Ovary (tissue), 9 donors: ENCODE results near the gene CCDC149. TPM values are rescaled to one million over a fixed set of nuclear protein-coding genes. Genes with fewer than 3 reads are reported as not detected.

Experiments used
- DNase-seq, 5 donors: peaks; one replicate each; pipeline ENCODE4 v3.0.0-alpha.2; 2019 to 2020
- H3K27ac ChIP-seq, 2 donors: fragments of 200-600 bp; one replicate each; pipeline versions ENCODE4 v1.5.1 to v1.8.0; 2019 to 2022
- H3K27me3 ChIP-seq: fragments of 200-600 bp; one replicate; pipeline ENCODE4 v1.8.0; 2022
- H3K36me3 ChIP-seq: fragments of 200-600 bp; sonication (generic); one replicate; pipeline ENCODE4 v1.5.1; 2019
- H3K4me1 ChIP-seq: one replicate; pipeline ENCODE4 v1.8.1; 2013; ENCODE audit warnings: mild to moderate bottlenecking, moderate library complexity; ENCODE audit not compliant: insufficient read depth
- H3K4me3 ChIP-seq: fragments of 200-600 bp; sonication (generic); one replicate; pipeline ENCODE4 v1.5.1; 2017
- H3K9me3 ChIP-seq, 2 donors: fragments of 200-600 bp in 1 of 2; sonication (generic) in 1 of 2; one replicate each; pipeline versions ENCODE4 v1.5.1 to v1.8.1; 2013 to 2019; ENCODE audit warnings: mild to moderate bottlenecking in 1 of 2, moderate library complexity in 1 of 2
- CTCF ChIP-seq, 3 donors: fragments of 450-650 bp in 2 of 3; fragments of 200-600 bp in 1 of 3; IDR thresholded peaks; one replicate each; pipeline versions ENCODE4 v1.5.1 to v1.8.0; 2016 to 2022; ENCODE audit warnings: antibody characterized with exemption in 3 of 3, mild to moderate bottlenecking in 1 of 3
- EP300 ChIP-seq: sonication (generic); formaldehyde crosslinking; IDR thresholded peaks from one replicate; pipeline ENCODE4 v1.6.1; 2017; ENCODE audit warnings: antibody characterized with exemption
- POLR2A ChIP-seq: fragments of 450-650 bp; IDR thresholded peaks from one replicate; pipeline ENCODE4 v1.6.1; 2017; ENCODE audit warnings: antibody characterized with exemption, mild to moderate bottlenecking, moderate library complexity
- WGBS, 3 donors: extraction: QIAGEN DNeasy Blood & Tissue Kit in 1 of 3; methylation state at CpG; one replicate each; pipeline versions ENCODE4 v1.1.5 to v1.1.7; 2013 to 2017; 5-methylcytosine and 5-hydroxymethylcytosine counted together
- intact Hi-C, 4 donors: fragments of 100-400 bp; cut with DNase I; formaldehyde crosslinking; loops; one replicate each; pipeline versions ENCODE4 v1.11.0 to v1.15.1; 2022 to 2023
- polyA plus RNA-seq, 2 donors: library from polyadenylated mRNA; stranded (reverse); fragments of 200-250 nt in 1 of 2; fragments of 350-450 nt in 1 of 2; fragmentation: Illumina TruSeq in 1 of 2; extraction: RNeasy Lipid Tissue Mini Kit (QIAGEN cat#74804) in 1 of 2; gene quantifications; one replicate each; pipeline ENCODE4 v1.2.3, GENCODE V29; 2013 to 2014
- total RNA-seq, 7 donors: library from RNA; depleted of rRNA in 2 of 7; stranded (reverse); fragments of >200 nt in 2 of 7; fragmentation: NEBNext Ultra II Directional in 3 of 7; extraction: Animal tissue kit (Norgen Biotek cat#: 25700) in 3 of 7; gene quantifications; one replicate each; pipeline versions ENCODE4 v1.1.0 to v1.2.4, GENCODE V29; 2016 to 2023
- donor health status: DM: no; HTN: no; CAD: no; lungs with moderate emphysema.
- donor health status: DM: no; HTN: no; CAD: no.
- donor health status: Bipolar disorder and iron deficiency.
- donor health status: DM: yes; HTN: yes; CAD: no.
- donor health status: DM: no; HTN: no; CAD: no.
- donor health status: DM: yes; HTN: yes; CAD: no.

The CCDC149 gene
- total and polyA plus RNA-seq, 9 donors: 6.2 to 21.7 (median 17.5) TPM

- DNase-seq: no peak
- no peak overlapping the region for H3K4me3 ChIP-seq
- H3K9me3 ChIP-seq: no peaks in the 10 kb centered on the region
- TF ChIP-seq POLR2A (no peak), EP300 (no peak), CTCF (IDR thresholded peaks at IDR 0.05) (no peak)
- intact Hi-C loops: no loop called here
- H3K27me3 ChIP-seq: no peaks in the 10 kb centered on the region
- no peaks in the 10 kb centered on the region for H3K4me1 ChIP-seq
- WGBS, 3 donors: 97 to 99% (median 98%) methylated on average over 8 of the region's 8 CpGs
- no peak overlapping the region for H3K27ac ChIP-seq
- no peaks in the 10 kb centered on the region for H3K36me3 ChIP-seq
These were observed 49.0 kb downstream of the CCDC149 start for GRCh38 chr4:24863799-24864198.

- intact Hi-C loops: no loop called here
- H3K27me3 ChIP-seq: no peaks in the 10 kb centered on the region
- 95 to 97% (median 95%) methylated on average over 8 of the region's 8 CpGs for WGBS, 3 donors
These were observed 50.6 kb downstream of the CCDC149 start for GRCh38 chr4:24862073-24862751.

GRCh38 chr4:24858550-24858949 lies 54.3 kb downstream of the CCDC149 start:
- H3K36me3 ChIP-seq: no peaks in the 10 kb centered on the region
- DNase-seq: no peak
- 46 to 58% (median 52%) methylated on average over 4 of the region's 4 CpGs for WGBS, 3 donors
- H3K4me3 ChIP-seq: no peak overlapping the region
- intact Hi-C loops: no loop called here
- TF ChIP-seq POLR2A (no peak), CTCF (IDR thresholded peaks at IDR 0.05) (no peak), EP300 (no peak)
- H3K9me3 ChIP-seq: no peaks in the 10 kb centered on the region
- peaks cover 4% of the 10 kb centered on the region for H3K4me1 ChIP-seq
- H3K27ac ChIP-seq: peak overlapping the region in 1 of 2 donors; percentile 7
- H3K27me3 ChIP-seq: no peaks in the 10 kb centered on the region

More at GRCh38 chr4:24862073-24862751, 50.6 kb downstream of the CCDC149 start:
- Histone ChIP-seq H3K4me1 (peaks cover 2% of the 10 kb centered on the region), H3K27ac (no peak overlapping the region), H3K4me3 (no peak overlapping the region), H3K9me3 (no peaks in the 10 kb centered on the region), H3K36me3 (no peaks in the 10 kb centered on the region)
- DNase-seq: no peak
- TF ChIP-seq CTCF (IDR thresholded peaks at IDR 0.05): no peak
- TF ChIP-seq EP300: no peak
- no peak for TF ChIP-seq POLR2A

GRCh38 chr4:24858026-24858425 lies 54.8 kb downstream of the CCDC149 start:
- no peak for DNase-seq
- Histone ChIP-seq H3K36me3 (no peaks in the 10 kb centered on the region), H3K4me1 (peaks cover 4% of the 10 kb centered on the region), H3K27ac (peak overlapping the region in 1 of 2 donors; percentile 7), H3K27me3 (no peaks in the 10 kb centered on the region), H3K4me3 (no peak overlapping the region), H3K9me3 (no peaks in the 10 kb centered on the region)
- TF ChIP-seq POLR2A (no peak), EP300 (no peak), CTCF (IDR thresholded peaks at IDR 0.05) (no peak)
- 3 to 10% (median 5%) methylated on average over 3 of the region's 3 CpGs for WGBS, 3 donors
- intact Hi-C loops: no loop called here
